K562 (cell line): Measurements from ENCODE around the gene ALG6.

Source experiments
- BHLHE40 ChIP-seq: IDR thresholded peaks from 2 replicates; pipeline ENCODE4 v1.6.1; 2011; ENCODE audit warnings: low read length, improper control_type of control experiment
- SAFB2 ChIP-seq: fragments of 200-400 bp; formaldehyde crosslinking; IDR thresholded peaks from 2 replicates; pipeline ENCODE4 v1.6.1; 2018; ENCODE audit warnings: borderline replicate concordance, low read length, low read depth, moderate library complexity; ENCODE audit not compliant: severe bottlenecking
- SIRT6 ChIP-seq: IDR thresholded peaks from one replicate; pipeline ENCODE4 v1.6.1; 2012; ENCODE audit warnings: low read depth, mild to moderate bottlenecking, control low read depth, inconsistent platforms, low read length, moderate library complexity
- TAF7 ChIP-seq: fragments of 450-650 bp; IDR thresholded peaks from 2 replicates; pipeline ENCODE4 v1.6.1; 2016; ENCODE audit warnings: missing genetic modification characterization, missing compliant biosample characterization
- TRIM28 ChIP-seq: fragments of 450-650 bp; IDR thresholded peaks from 2 replicates; pipeline ENCODE4 v1.6.1; 2017

DNA sequence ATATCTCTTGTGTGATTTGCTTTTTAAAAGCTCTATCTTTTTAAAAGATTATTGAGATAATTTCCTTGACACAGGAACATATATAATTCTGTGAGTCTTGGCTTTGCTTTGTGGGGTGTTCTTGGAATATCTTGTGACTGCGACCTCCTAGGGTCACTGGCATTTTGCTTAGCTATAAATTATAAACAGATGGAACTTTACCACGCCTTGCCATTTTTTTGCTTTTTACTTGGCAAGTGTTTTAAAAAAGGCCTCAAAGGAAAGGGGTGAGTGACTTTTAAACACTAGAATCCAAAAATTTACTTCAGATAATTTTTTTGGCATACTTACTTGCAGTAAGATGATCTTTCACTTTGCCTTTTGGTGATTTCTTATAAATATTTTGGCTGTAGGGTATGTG, 43.6 kb downstream of the ALG6 start:
- TF ChIP-seq TRIM28 (no peak), SAFB2 (no peak), SIRT6 (no peak), TAF7 (tag) (no peak), BHLHE40 (no peak)
